K562 (cell line): ENCODE measurements around the gene WASF2. TPM values are rescaled to one million over a fixed set of nuclear protein-coding genes. Genes with fewer than 3 reads are reported as not detected.

Experiments used
- BHLHE40 ChIP-seq: IDR thresholded peaks from 2 replicates; pipeline ENCODE4 v1.6.1; 2011; ENCODE audit warnings: low read length, improper control_type of control experiment
- CBX5 ChIP-seq: IDR thresholded peaks from 2 replicates; pipeline ENCODE4 v1.6.1; 2014; ENCODE audit warnings: low read depth, borderline replicate concordance
- CCNT2 ChIP-seq: IDR thresholded peaks from 2 replicates; pipeline ENCODE4 v1.6.1; 2011; ENCODE audit warnings: borderline replicate concordance, low read depth, mild to moderate bottlenecking, moderate library complexity, mixed read lengths, low read length; ENCODE audit not compliant: insufficient read length; ENCODE audit errors: extremely low read depth
- EGR1 ChIP-seq: fragments of 450-650 bp; conservative IDR thresholded peaks from 2 replicates; pipeline ENCODE4 v1.6.1; 2017; ENCODE audit warnings: mild to moderate bottlenecking
- FOXA1 ChIP-seq: fragments of 450-650 bp; IDR thresholded peaks from 2 replicates; pipeline ENCODE4 v1.6.1; 2016; ENCODE audit warnings: mild to moderate bottlenecking, borderline replicate concordance
- FOXA3 ChIP-seq, 2 experiments: fragments of 450-650 bp in 1 of 2; sonication (generic) in 1 of 2; formaldehyde crosslinking; IDR thresholded peaks in 1 of 2; conservative IDR thresholded peaks in 1 of 2; 2 replicates each; pipeline versions ENCODE4 v1.4.0 to v1.8.0; 2020 to 2022; ENCODE audit warnings: mild to moderate bottlenecking in 2 of 2, missing genetic modification reagents in 1 of 2
- FOXK1 ChIP-seq: sonication (generic); formaldehyde crosslinking; IDR thresholded peaks from 2 replicates; pipeline ENCODE4 v1.8.0; 2022; ENCODE audit warnings: missing genetic modification reagents, mild to moderate bottlenecking, borderline replicate concordance
- FOXM1 ChIP-seq, 2 experiments: fragments of 450-650 bp in 1 of 2; sonication (generic) in 1 of 2; formaldehyde crosslinking in 1 of 2; IDR thresholded peaks; 2 replicates each; pipeline versions ENCODE4 v1.6.1 to v1.9.0; 2017 to 2022; ENCODE audit warnings: low read depth in 2 of 2, mild to moderate bottlenecking in 2 of 2, missing genetic modification reagents in 1 of 2, moderate library complexity in 1 of 2
- GTF2B ChIP-seq: IDR thresholded peaks from 2 replicates; pipeline ENCODE4 v1.6.1; 2011; ENCODE audit not compliant: insufficient read length; ENCODE audit errors: extremely low read depth
- HEY1 ChIP-seq: fragments of 250-450 bp; sonication (Bioruptor Pico); IDR thresholded peaks from 2 replicates; pipeline ENCODE4 v1.5.0; 2020; ENCODE audit warnings: mild to moderate bottlenecking, moderate library complexity, borderline replicate concordance
- HNRNPK ChIP-seq: fragments of 200-400 bp; formaldehyde crosslinking; IDR thresholded peaks from one replicate; pipeline ENCODE4 v1.6.1; 2018; ENCODE audit warnings: mild to moderate bottlenecking, low read depth, low read length; ENCODE audit not compliant: poor library complexity, severe bottlenecking
- LEF1 ChIP-seq: fragments of 450-650 bp; IDR thresholded peaks from 2 replicates; pipeline ENCODE4 v1.6.1; 2016; ENCODE audit warnings: mild to moderate bottlenecking
- MCM7 ChIP-seq, 2 experiments: fragments of 450-650 bp; IDR thresholded peaks; 2 replicates each; pipeline ENCODE4 v1.6.1; 2016 to 2018
- MTA3 ChIP-seq: fragments of 450-650 bp; formaldehyde crosslinking; IDR thresholded peaks from 2 replicates; pipeline ENCODE4 v1.6.1; 2017; ENCODE audit warnings: mild to moderate bottlenecking, borderline replicate concordance
- NCOA4 ChIP-seq: fragments of 450-650 bp; IDR thresholded peaks from 2 replicates; pipeline ENCODE4 v1.6.1; 2018; ENCODE audit warnings: mild to moderate bottlenecking; ENCODE audit not compliant: partially characterized antibody
- NFIC ChIP-seq: fragments of 450-650 bp; IDR thresholded peaks from 2 replicates; pipeline ENCODE4 v1.6.1; 2017; ENCODE audit warnings: mild to moderate bottlenecking, inconsistent platforms
- NUFIP1 ChIP-seq: fragments of 450-650 bp; IDR thresholded peaks from 2 replicates; pipeline ENCODE4 v1.6.1; 2018; ENCODE audit not compliant: partially characterized antibody
- PCBP2 ChIP-seq: fragments of 200-400 bp; formaldehyde crosslinking; IDR thresholded peaks from 2 replicates; pipeline ENCODE4 v1.6.1; 2018; ENCODE audit warnings: low read length, low read depth, mild to moderate bottlenecking, moderate library complexity; ENCODE audit not compliant: poor library complexity, severe bottlenecking
- POLR3G ChIP-seq: IDR thresholded peaks from 2 replicates; pipeline ENCODE4 v1.6.1; 2011; ENCODE audit not compliant: insufficient read length, insufficient replicate concordance; ENCODE audit errors: extremely low read depth
- RB1 ChIP-seq: fragments of 450-650 bp; IDR thresholded peaks from 2 replicates; pipeline ENCODE4 v1.6.1; 2017; ENCODE audit warnings: low read depth, mild to moderate bottlenecking
- RBBP5 ChIP-seq: fragments of 200-600 bp; sonication (generic); IDR thresholded peaks from 2 replicates; pipeline ENCODE4 v1.6.1; 2012; ENCODE audit warnings: borderline replicate concordance, mild to moderate bottlenecking, low read length, control low read depth, inconsistent platforms; ENCODE audit not compliant: insufficient read depth, poor library complexity, severe bottlenecking
- SETDB1 ChIP-seq: IDR thresholded peaks from one replicate; pipeline ENCODE4 v1.6.1; 2012; ENCODE audit warnings: low read length, control low read depth, inconsistent platforms
- SMARCE1 ChIP-seq: fragments of 450-650 bp; IDR thresholded peaks from 2 replicates; pipeline ENCODE4 v1.7.1; 2016; ENCODE audit warnings: mild to moderate bottlenecking
- ZC3H11A ChIP-seq: IDR thresholded peaks from 2 replicates; pipeline ENCODE4 v1.6.1; 2012; ENCODE audit warnings: low read depth, low read length, improper control_type of control experiment
- ZNF175 ChIP-seq: fragments of 200-800 bp; sonication (Bioruptor generic); IDR thresholded peaks from 2 replicates; pipeline ENCODE4 v1.6.1; 2016; ENCODE audit warnings: low read depth, mild to moderate bottlenecking, missing genetic modification characterization, missing compliant biosample characterization
- ZNF224 ChIP-seq: sonication (generic); formaldehyde crosslinking; IDR thresholded peaks from 2 replicates; pipeline ENCODE4 v1.8.0; 2022; ENCODE audit warnings: mild to moderate bottlenecking, missing genetic modification reagents
- ZNF24 ChIP-seq: fragments of 450-650 bp; IDR thresholded peaks from 2 replicates; pipeline ENCODE4 v1.6.1; 2016
- ZNF354B ChIP-seq: fragments of 250-450 bp; sonication (Bioruptor Pico); IDR thresholded peaks from 2 replicates; pipeline ENCODE4 v1.4.0; 2020
- ZNF384 ChIP-seq: IDR thresholded peaks from 2 replicates; pipeline ENCODE4 v1.6.1; 2012; ENCODE audit warnings: low read depth, low read length, improper control_type of control experiment
- ZNF780A ChIP-seq: fragments of 250-450 bp; sonication (Bioruptor Pico); IDR thresholded peaks from 2 replicates; pipeline ENCODE4 v1.5.0; 2021; ENCODE audit warnings: mild to moderate bottlenecking
- ZNF785 ChIP-seq: fragments of 250-450 bp; sonication (Bioruptor Pico); IDR thresholded peaks from 2 replicates; pipeline ENCODE4 v1.4.0; 2020; ENCODE audit warnings: mild to moderate bottlenecking
- polyA plus RNA-seq, 8 experiments: library from polyadenylated mRNA; depleted of rRNA in 4 of 8; stranded (reverse) in 5 of 8; unstranded in 3 of 8; fragments of >200 nt; fragmentation: Nextera tagmentation in 2 of 8; fragmentation: Illumina TruSeq in 1 of 8; extraction: Ambion mirVana in 2 of 8; extraction: Trizol in 1 of 8; gene quantifications; 2 replicates each; pipeline versions ENCODE4 v1.2.1 to v1.2.3, GENCODE V29; 2011 to 2014; ENCODE audit warnings: inconsistent platforms in 1 of 8, missing spikeins in 1 of 8
- total RNA-seq, 7 experiments: library from RNA; depleted of rRNA in 6 of 7; stranded (reverse); fragments of >200 nt in 6 of 7; fragmentation: Illumina TruSeq in 2 of 7; extraction: Trizol in 2 of 7; gene quantifications; 2 replicates each; pipeline versions ENCODE4 v1.2.1 to v1.2.3, GENCODE V29; 2011 to 2021; ENCODE audit warnings: low replicate concordance in 1 of 7

WASF2 gene
- total and polyA plus RNA-seq, 9 of the 15 experiments (the other 6 are each of a cell fraction or from before 2014, with no cell fraction given) = 8.2 to 163 (median 31.2) TPM

- TF ChIP-seq FOXK1 (no peak), NCOA4 (no peak), FOXM1 (IDR thresholded peaks at IDR 0.05; ENCODE audit: low read depth) (no peak), FOXM1 (CRISPR knock-in tag; IDR thresholded peaks at IDR 0.05; ENCODE audit: low read depth) (no peak), ZNF780A (CRISPR knock-in tag) (no peak), GTF2B (no peak), NUFIP1 (no peak), FOXA3 (CRISPR knock-in tag; conservative IDR thresholded peaks at IDR 0.05 in 1 of 2, IDR thresholded peaks at IDR 0.05 in 1 of 2) (no peak), ZC3H11A (0 out of 2 replicates have a peak, but pooled peaks have one; percentile 57), ZNF175 (CRISPR knock-in tag) (no peak), RB1 (peak; percentile 46; the same call in 1 of the 2 replicates), ZNF384 (peak; percentile 99), ZNF354B (CRISPR knock-in tag) (no peak), NFIC (no peak), LEF1 (no peak), EGR1 (no peak), RBBP5 (no peak), ZNF785 (CRISPR knock-in tag) (no peak), MCM7 (IDR thresholded peaks at IDR 0.05) (no peak), CCNT2 (no peak), ZNF224 (CRISPR knock-in tag) (no peak), ZNF24 (no peak), HNRNPK (no peak), CBX5 (no peak), SETDB1 (no peak), BHLHE40 (no peak), HEY1 (CRISPR knock-in tag) (0 out of 2 replicates have a peak, but pooled peaks have one; percentile 48), PCBP2 (no peak), FOXA1 (no peak), MTA3 (0 out of 2 replicates have a peak, but pooled peaks have one; percentile 28), POLR3G (no peak), SMARCE1 (no peak)
Observed at GRCh38 chr1:27395441-27396195, 94.3 kb downstream of the WASF2 start (continued).
